ENCODE data around the gene MSANTD3.

- TF ChIP-seq EZH2 (IDR thresholded peaks at IDR 0.05; ENCODE audit: borderline replicate concordance, low read depth, low read length) = no peak
- TF ChIP-seq BRCA1 (IDR thresholded peaks at IDR 0.05) = no peak
- no peak for TF ChIP-seq BRCA1 (CRISPR knock-in tag; IDR thresholded peaks at IDR 0.05)
- TF ChIP-seq, protein P1, sequence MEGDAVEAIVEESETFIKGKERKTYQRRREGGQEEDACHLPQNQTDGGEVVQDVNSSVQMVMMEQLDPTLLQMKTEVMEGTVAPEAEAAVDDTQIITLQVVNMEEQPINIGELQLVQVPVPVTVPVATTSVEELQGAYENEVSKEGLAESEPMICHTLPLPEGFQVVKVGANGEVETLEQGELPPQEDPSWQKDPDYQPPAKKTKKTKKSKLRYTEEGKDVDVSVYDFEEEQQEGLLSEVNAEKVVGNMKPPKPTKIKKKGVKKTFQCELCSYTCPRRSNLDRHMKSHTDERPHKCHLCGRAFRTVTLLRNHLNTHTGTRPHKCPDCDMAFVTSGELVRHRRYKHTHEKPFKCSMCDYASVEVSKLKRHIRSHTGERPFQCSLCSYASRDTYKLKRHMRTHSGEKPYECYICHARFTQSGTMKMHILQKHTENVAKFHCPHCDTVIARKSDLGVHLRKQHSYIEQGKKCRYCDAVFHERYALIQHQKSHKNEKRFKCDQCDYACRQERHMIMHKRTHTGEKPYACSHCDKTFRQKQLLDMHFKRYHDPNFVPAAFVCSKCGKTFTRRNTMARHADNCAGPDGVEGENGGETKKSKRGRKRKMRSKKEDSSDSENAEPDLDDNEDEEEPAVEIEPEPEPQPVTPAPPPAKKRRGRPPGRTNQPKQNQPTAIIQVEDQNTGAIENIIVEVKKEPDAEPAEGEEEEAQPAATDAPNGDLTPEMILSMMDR (IDR thresholded peaks at IDR 0.05 in 2 of 3, conservative IDR thresholded peaks at IDR 0.05 in 1 of 3; ENCODE audit: insufficient read depth in 2 of 3, low read depth in 1 of 3, low read length in 3 of 3) = no peak
- TF ChIP-seq ETS1 (conservative IDR thresholded peaks at IDR 0.05; ENCODE audit: control insufficient read depth, low read depth, low read length) = no peak
- no peak for TF ChIP-seq ZNF274 (IDR thresholded peaks at IDR 0.05; ENCODE audit: borderline replicate concordance, low read depth, low read length)
- TF ChIP-seq, protein P2, sequence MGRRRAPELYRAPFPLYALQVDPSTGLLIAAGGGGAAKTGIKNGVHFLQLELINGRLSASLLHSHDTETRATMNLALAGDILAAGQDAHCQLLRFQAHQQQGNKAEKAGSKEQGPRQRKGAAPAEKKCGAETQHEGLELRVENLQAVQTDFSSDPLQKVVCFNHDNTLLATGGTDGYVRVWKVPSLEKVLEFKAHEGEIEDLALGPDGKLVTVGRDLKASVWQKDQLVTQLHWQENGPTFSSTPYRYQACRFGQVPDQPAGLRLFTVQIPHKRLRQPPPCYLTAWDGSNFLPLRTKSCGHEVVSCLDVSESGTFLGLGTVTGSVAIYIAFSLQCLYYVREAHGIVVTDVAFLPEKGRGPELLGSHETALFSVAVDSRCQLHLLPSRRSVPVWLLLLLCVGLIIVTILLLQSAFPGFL (CRISPR knock-in tag; IDR thresholded peaks at IDR 0.05) = no peak
- no peak for TF ChIP-seq TAF1 (IDR thresholded peaks at IDR 0.05; ENCODE audit: control insufficient read depth, extremely low read depth, insufficient read depth, low read length, severe bottlenecking)
- no peak for TF ChIP-seq HMGN3 (IDR thresholded peaks at IDR 0.05; ENCODE audit: borderline replicate concordance, extremely low read depth, insufficient read length, low read depth, low read length)
- no peak for TF ChIP-seq ZFX (CRISPR knock-in tag; IDR thresholded peaks at IDR 0.05)
- no peak for TF ChIP-seq FOS (IDR thresholded peaks at IDR 0.05; ENCODE audit: extremely low read depth, insufficient read length)
- no peak for TF ChIP-seq YY1 (IDR thresholded peaks at IDR 0.05; ENCODE audit: borderline replicate concordance in 1 of 3, control insufficient read depth in 1 of 3, extremely low read depth in 1 of 3, insufficient read depth in 3 of 3, insufficient read length in 1 of 3, insufficient replicate concordance in 2 of 3, low read depth in 1 of 3, low read length in 2 of 3)
- no peak for TF ChIP-seq ZNF695 (CRISPR knock-in tag; IDR thresholded peaks at IDR 0.05)
- no peak for TF ChIP-seq NEUROD1 (IDR thresholded peaks at IDR 0.05; ENCODE audit: borderline replicate concordance, low read depth, low read length, partially characterized antibody)
Observed at GRCh38 chr9:100468041-100468440, 41.1 kb downstream of the MSANTD3 start.

All from K562 (cell line).